HEK293T (cell line): Measurements from ENCODE around the gene BTBD9.
A peak's percentile ranks its signal among the peaks of the same experiment; 100 is the strongest.

ENCODE experiments used
- CTCF ChIA-PET: fragments of 350-600 bp; formaldehyde crosslinking; extraction: SDS; loops from one replicate; lab custom pipeline; 2021; ENCODE audit warnings: antibody characterized with exemption, inconsistent platforms; lab: Yijun Ruan, JAX
- POLR2A ChIA-PET: fragments of 350-600 bp; formaldehyde crosslinking; extraction: SDS; loops from one replicate; lab custom pipeline; 2020; ENCODE audit warnings: antibody characterized with exemption, inconsistent platforms; lab: Yijun Ruan, JAX
- DNase-seq: peaks from one replicate; pipeline ENCODE4 v3.0.0; 2012; ENCODE audit warnings: mixed read lengths; ENCODE audit errors: extremely low spot score
- ARNT ChIP-seq: fragments of 450-650 bp; IDR thresholded peaks from 2 replicates; pipeline ENCODE4 v1.6.1; 2017; ENCODE audit warnings: mild to moderate bottlenecking
- BHLHE40 ChIP-seq: fragments of 450-650 bp; IDR thresholded peaks from 2 replicates; pipeline ENCODE4 v1.6.1; 2016; ENCODE audit warnings: mild to moderate bottlenecking, moderate library complexity, borderline replicate concordance
- CTBP1 ChIP-seq: fragments of 450-650 bp; IDR thresholded peaks from 2 replicates; pipeline ENCODE4 v1.6.1; 2016; ENCODE audit warnings: borderline replicate concordance
- ELF4 ChIP-seq: fragments of 450-650 bp; IDR thresholded peaks from 2 replicates; pipeline ENCODE4 v1.6.1; 2017; ENCODE audit warnings: antibody characterized with exemption
- FOXA1 ChIP-seq: fragments of 450-650 bp; IDR thresholded peaks from 2 replicates; pipeline ENCODE4 v1.6.1; 2016; ENCODE audit warnings: mild to moderate bottlenecking
- FOXK2 ChIP-seq: fragments of 450-650 bp; IDR thresholded peaks from 2 replicates; pipeline ENCODE4 v1.6.1; 2016; ENCODE audit warnings: mild to moderate bottlenecking
- FOXM1 ChIP-seq: fragments of 450-650 bp; IDR thresholded peaks from 2 replicates; pipeline ENCODE4 v1.6.1; 2017; ENCODE audit warnings: mild to moderate bottlenecking, borderline replicate concordance
- HDGF ChIP-seq: fragments of 450-650 bp; IDR thresholded peaks from 2 replicates; pipeline ENCODE4 v1.6.1; 2017; ENCODE audit warnings: antibody characterized with exemption, borderline replicate concordance
- L3MBTL2 ChIP-seq: fragments of 450-650 bp; conservative IDR thresholded peaks from 2 replicates; pipeline ENCODE4 v1.6.1; 2016; ENCODE audit warnings: mild to moderate bottlenecking
- LEF1 ChIP-seq: fragments of 450-650 bp; IDR thresholded peaks from 2 replicates; pipeline ENCODE4 v1.6.1; 2017; ENCODE audit warnings: mild to moderate bottlenecking, borderline replicate concordance
- NFRKB ChIP-seq: fragments of 450-650 bp; IDR thresholded peaks from 2 replicates; pipeline ENCODE4 v1.6.1; 2016; ENCODE audit warnings: mild to moderate bottlenecking, moderate library complexity
- SP1 ChIP-seq: fragments of 450-650 bp; IDR thresholded peaks from 2 replicates; pipeline ENCODE4 v1.6.1; 2017
- SUZ12 ChIP-seq: fragments of 450-650 bp; IDR thresholded peaks from 2 replicates; pipeline ENCODE4 v1.6.1; 2016; ENCODE audit warnings: mild to moderate bottlenecking
- TARDBP ChIP-seq: fragments of 450-650 bp; IDR thresholded peaks from 2 replicates; pipeline ENCODE4 v1.6.1; 2016
- ZNF384 ChIP-seq: fragments of 450-650 bp; IDR thresholded peaks from 2 replicates; pipeline ENCODE4 v1.6.1; 2016
- TF ChIP-seq, protein P1 (sequence below): fragments of 450-650 bp; IDR thresholded peaks from 2 replicates; pipeline ENCODE4 v1.6.1; 2016

BTBD9 gene

GRCh38 chr6:38389875-38390274 is 249.9 kb downstream of the BTBD9 start:
- DNase-seq = no peak
- ChIA-PET CTCF (no interaction called here), POLR2A (no interaction called here)
- TF ChIP-seq ZNF384 = no peak
- no peak for TF ChIP-seq ARNT
- no peak for TF ChIP-seq FOXA1

GRCh38 chr6:38387971-38388370 is 251.8 kb downstream of the BTBD9 start:
- no peak for TF ChIP-seq FOXA1
- TF ChIP-seq HDGF = no peak
- TF ChIP-seq FOXM1 = no peak
- TF ChIP-seq BHLHE40 = no peak
- no peak for TF ChIP-seq SUZ12
- no peak for TF ChIP-seq FOXK2
- no peak for TF ChIP-seq SP1
- no peak for TF ChIP-seq ELF4
- no peak for TF ChIP-seq ZNF384
- no peak for TF ChIP-seq L3MBTL2
- ChIA-PET POLR2A (no interaction called here), CTCF (no interaction called here)
- no peak for DNase-seq

GRCh38 chr6:38387461-38387860 is 252.3 kb downstream of the BTBD9 start:
- DNase-seq = no peak
- ChIA-PET POLR2A (no interaction called here), CTCF (no interaction called here)
- TF ChIP-seq FOXA1 = no peak
- TF ChIP-seq, protein P1, sequence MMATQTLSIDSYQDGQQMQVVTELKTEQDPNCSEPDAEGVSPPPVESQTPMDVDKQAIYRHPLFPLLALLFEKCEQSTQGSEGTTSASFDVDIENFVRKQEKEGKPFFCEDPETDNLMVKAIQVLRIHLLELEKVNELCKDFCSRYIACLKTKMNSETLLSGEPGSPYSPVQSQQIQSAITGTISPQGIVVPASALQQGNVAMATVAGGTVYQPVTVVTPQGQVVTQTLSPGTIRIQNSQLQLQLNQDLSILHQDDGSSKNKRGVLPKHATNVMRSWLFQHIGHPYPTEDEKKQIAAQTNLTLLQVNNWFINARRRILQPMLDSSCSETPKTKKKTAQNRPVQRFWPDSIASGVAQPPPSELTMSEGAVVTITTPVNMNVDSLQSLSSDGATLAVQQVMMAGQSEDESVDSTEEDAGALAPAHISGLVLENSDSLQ = no peak
- no peak for TF ChIP-seq L3MBTL2
- no peak for TF ChIP-seq SUZ12
- no peak for TF ChIP-seq NFRKB
- no peak for TF ChIP-seq BHLHE40
- no peak for TF ChIP-seq CTBP1
- TF ChIP-seq SP1 = no peak
- no peak for TF ChIP-seq ZNF384

- ChIA-PET CTCF (no interaction called here), POLR2A (no interaction called here)
- TF ChIP-seq BHLHE40 = no peak
- no peak for TF ChIP-seq FOXA1
- TF ChIP-seq FOXK2 = no peak
- TF ChIP-seq LEF1 = no peak
- TF ChIP-seq ELF4 = no peak
- TF ChIP-seq L3MBTL2 = no peak
- TF ChIP-seq SUZ12 = no peak
- no peak for TF ChIP-seq ZNF384
- TF ChIP-seq SP1 = no peak
- no peak for TF ChIP-seq NFRKB
- no peak for TF ChIP-seq TARDBP
- no peak for TF ChIP-seq HDGF
- DNase-seq = no peak
Measured at GRCh38 chr6:38378801-38379200, 260.9 kb downstream of the BTBD9 start.

- no peak for TF ChIP-seq TARDBP
- CTCF ChIA-PET = no interaction called here
- DNase-seq = no peak
- POLR2A ChIA-PET = no interaction called here
Measured at GRCh38 chr6:38375937-38376336, 263.8 kb downstream of the BTBD9 start.

DNA sequence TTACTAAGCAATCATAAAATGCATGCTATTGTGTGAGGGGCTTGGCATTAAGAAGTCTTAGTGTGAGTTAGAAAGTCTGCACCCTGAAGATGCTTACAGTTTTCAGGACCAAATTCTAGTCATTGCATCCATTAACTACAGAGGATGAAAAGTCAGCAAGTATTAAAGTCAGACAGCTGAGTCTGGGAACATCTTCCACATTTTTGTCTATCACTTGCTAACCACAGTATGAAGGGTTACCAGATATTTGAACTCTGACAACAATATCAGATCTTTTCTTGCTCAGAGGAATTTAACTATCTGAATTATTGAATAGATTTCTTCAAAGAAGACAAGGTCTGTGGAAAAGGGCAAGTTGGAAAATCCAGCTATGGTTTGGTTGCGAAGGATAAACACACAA is 264.4 kb downstream of the BTBD9 start:
- POLR2A ChIA-PET = no interaction called here
- TF ChIP-seq HDGF = no peak
- TF ChIP-seq TARDBP = no peak
- TF ChIP-seq NFRKB = no peak
- no peak for TF ChIP-seq SP1
- no peak for TF ChIP-seq CTBP1
- no peak for DNase-seq
- CTCF ChIA-PET = no interaction called here

DNA sequence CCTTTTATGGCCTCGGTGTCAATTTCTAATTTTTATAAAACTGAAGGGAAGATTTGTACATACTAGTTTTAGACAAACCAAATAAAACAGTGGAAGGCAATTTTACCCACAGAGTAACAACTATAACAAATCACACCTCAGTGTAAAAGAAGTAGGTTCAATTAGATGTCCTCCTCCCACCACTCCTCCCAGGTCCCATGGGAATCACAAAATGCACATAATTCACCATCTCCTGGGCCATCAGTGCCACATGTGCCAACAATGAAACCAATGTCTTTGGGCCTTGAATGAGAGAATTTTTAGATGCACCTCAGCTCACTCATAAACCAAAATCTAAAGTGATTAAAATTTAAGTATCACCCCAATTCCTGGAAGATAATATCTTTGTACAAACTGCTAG is 267.8 kb downstream of the BTBD9 start:
- POLR2A ChIA-PET = no interaction called here
- no peak for DNase-seq
- TF ChIP-seq NFRKB (no peak), FOXA1 (no peak), SP1 (no peak), SUZ12 (no peak), ELF4 (no peak), LEF1 (no peak), ARNT (no peak), FOXM1 (no peak), L3MBTL2 (no peak)
- CTCF ChIA-PET = no interaction called here

DNA sequence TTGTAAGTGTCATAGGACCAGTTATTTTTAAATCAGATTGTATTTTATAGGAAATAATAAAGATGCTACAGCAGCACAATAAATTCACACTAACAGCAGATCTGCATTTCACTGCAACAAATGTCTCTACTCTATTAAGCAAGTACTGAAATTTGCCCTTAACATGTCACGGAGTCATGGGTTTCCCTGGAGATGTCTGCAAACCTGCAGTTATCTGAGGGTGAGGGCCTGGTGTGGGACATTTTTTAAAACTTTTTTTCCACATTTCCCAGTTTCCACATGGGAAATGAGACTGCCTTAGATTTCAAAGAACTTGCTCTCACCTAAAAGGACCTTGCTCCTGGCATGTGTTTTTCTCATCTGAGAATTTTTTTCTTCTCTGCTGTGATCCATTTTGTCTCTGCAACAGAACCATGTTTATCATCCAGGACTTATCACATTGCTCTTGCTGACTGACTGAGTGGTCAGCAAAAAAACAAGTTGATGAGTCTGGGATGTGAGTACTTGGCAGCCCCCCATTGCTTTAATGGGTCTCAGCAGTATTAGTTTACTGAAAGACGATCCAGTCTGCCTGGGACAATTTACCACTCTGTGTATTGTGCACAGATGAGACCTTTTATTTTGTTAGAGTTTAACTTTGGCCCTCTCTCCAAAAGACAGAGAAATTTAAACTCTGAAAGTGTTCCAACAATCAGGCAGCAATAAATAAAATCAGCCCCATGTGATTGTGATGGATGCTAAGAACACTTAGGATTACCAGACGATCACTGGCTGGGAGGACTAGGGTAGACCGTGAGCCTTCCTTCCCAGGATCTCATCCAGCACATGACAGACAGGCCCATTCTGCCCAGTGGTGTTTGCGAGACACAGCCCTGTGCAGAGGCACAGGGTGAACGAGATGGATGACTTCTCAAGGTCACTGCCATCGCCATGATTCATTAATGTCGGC is 268.8 kb downstream of the BTBD9 start:
- CTCF ChIA-PET = interaction anchor here (1.2 kb wide), 1 partner anchor 20 kb away, joined by 3 read pairs; no protein-coding TSS in a partner anchor
- TF ChIP-seq TARDBP (no peak), SUZ12 (no peak), FOXK2 (no peak), FOXA1 (no peak), LEF1 (no peak), BHLHE40 (no peak), L3MBTL2 (no peak), ARNT (no peak), HDGF (no peak), CTBP1 (peak; percentile 68; the same call in 1 of the 2 replicates), ZNF384 (0 out of 2 replicates have a peak, but pooled peaks have one; percentile 26), FOXM1 (no peak), SP1 (no peak), ELF4 (no peak), NFRKB (no peak)
- TF ChIP-seq, protein P1 = peak; percentile 94
- POLR2A ChIA-PET = no interaction called here
- DNase-seq = peak; percentile 47
